ENCODE data around the gene RASSF1. TPM values are rescaled to one million over a fixed set of nuclear protein-coding genes. Genes with fewer than 3 reads are reported as not detected.

Gene RASSF1
- polyA plus RNA-seq, 2 of the 4 experiments (the other 2 are of a cell fraction), result 14.4 to 15.4 TPM

- H3K4me1 ChIP-seq, result peaks cover 32% of the 10 kb centered on the region
- 98% methylated on average over 15 of the region's 16 CpGs for WGBS (ENCODE audit: missing lambda C conversion rate)
- POLR2A ChIA-PET, result no interaction called here
- DNase-seq (ENCODE audit: low read depth in 1 of 2, low spot score in 1 of 2), result no peak
- ATAC-seq, result no peak
- CTCF ChIA-PET, result interaction anchor here (0.8 to 5.0 kb wide), 6 partner anchors 9 to 296 kb away, joined by 3 to 21 read pairs (median 6); partner anchors contain the start of genes HYAL1, HYAL3, NAA80 and TUSC2
- H3K9me3 ChIP-seq, result no peaks in the 10 kb centered on the region
- no peak for FAIRE-seq
- H3K27ac ChIP-seq, result no peak overlapping the region
- H3K4me3 ChIP-seq, result no peak overlapping the region
- TF ChIP-seq RARB (CRISPR knock-in tag; IDR thresholded peaks at IDR 0.05), result no peak
- no peak for TF ChIP-seq ATOH8 (CRISPR knock-in tag; IDR thresholded peaks at IDR 0.05; ENCODE audit: low read depth)
- H3K4me2 ChIP-seq, result no peak overlapping the region; the same call in 2 of the 3 replicates
Observed at GRCh38 chr3:50319181-50319893, 21.3 kb downstream of the RASSF1 start.

- FAIRE-seq (no peak), DNase-seq (ENCODE audit: low read depth in 1 of 2, low spot score in 1 of 2) (no peak), ATAC-seq (no peak)
- POLR2A ChIA-PET, result no interaction called here
- H3K9me3 ChIP-seq, result no peaks in the 10 kb centered on the region
- H3K27ac ChIP-seq, result no peak overlapping the region
- WGBS (ENCODE audit: missing lambda C conversion rate), result 97% methylated on average over 7 of the region's 10 CpGs
- H3K4me1 ChIP-seq, result peaks cover 31% of the 10 kb centered on the region
- CTCF ChIA-PET, result interaction anchor here (0.8 to 5.0 kb wide), 5 partner anchors 9 to 92 kb away, joined by 3 to 21 read pairs (median 5); partner anchors contain the start of genes HYAL3, IFRD2, NAA80 and TUSC2
- H3K4me3 ChIP-seq, result no peak overlapping the region
- H3K4me2 ChIP-seq, result no peak overlapping the region
- TF ChIP-seq HMGXB4 (CRISPR knock-in tag; IDR thresholded peaks at IDR 0.05; ENCODE audit: borderline replicate concordance) (no peak), ZNF302 (CRISPR knock-in tag; IDR thresholded peaks at IDR 0.05) (no peak), USF2 (IDR thresholded peaks at IDR 0.05) (no peak), HOXA7 (CRISPR knock-in tag; IDR thresholded peaks at IDR 0.05) (no peak), HOXB5 (CRISPR knock-in tag; IDR thresholded peaks at IDR 0.05) (no peak), JUN (IDR thresholded peaks at IDR 0.05) (no peak), ATOH8 (CRISPR knock-in tag; IDR thresholded peaks at IDR 0.05; ENCODE audit: low read depth) (no peak), RARB (CRISPR knock-in tag; IDR thresholded peaks at IDR 0.05) (no peak), HOXB13 (CRISPR knock-in tag; IDR thresholded peaks at IDR 0.05; ENCODE audit: low read depth) (no peak), PBX3 (IDR thresholded peaks at IDR 0.05) (no peak), CEBPB (IDR thresholded peaks at IDR 0.05) (no peak), CBX2 (IDR thresholded peaks at IDR 0.05; ENCODE audit: borderline replicate concordance, low read depth) (no peak), SMC3 (IDR thresholded peaks at IDR 0.05) (no peak), EHMT2 (IDR thresholded peaks at IDR 0.05; ENCODE audit: low read depth) (no peak), RNF2 (IDR thresholded peaks at IDR 0.05; ENCODE audit: borderline replicate concordance, low read depth) (no peak), ZFP36 (IDR thresholded peaks at IDR 0.05; ENCODE audit: borderline replicate concordance, partially characterized antibody) (no peak), CBX8 (IDR thresholded peaks at IDR 0.05) (no peak), MAFK (IDR thresholded peaks at IDR 0.05; ENCODE audit: partially characterized antibody) (no peak), KDM5A (IDR thresholded peaks at IDR 0.05) (no peak)
Observed at GRCh38 chr3:50318615-50319014, 22.0 kb downstream of the RASSF1 start.
